ENCODE results near the gene AKR1D1.

DNA sequence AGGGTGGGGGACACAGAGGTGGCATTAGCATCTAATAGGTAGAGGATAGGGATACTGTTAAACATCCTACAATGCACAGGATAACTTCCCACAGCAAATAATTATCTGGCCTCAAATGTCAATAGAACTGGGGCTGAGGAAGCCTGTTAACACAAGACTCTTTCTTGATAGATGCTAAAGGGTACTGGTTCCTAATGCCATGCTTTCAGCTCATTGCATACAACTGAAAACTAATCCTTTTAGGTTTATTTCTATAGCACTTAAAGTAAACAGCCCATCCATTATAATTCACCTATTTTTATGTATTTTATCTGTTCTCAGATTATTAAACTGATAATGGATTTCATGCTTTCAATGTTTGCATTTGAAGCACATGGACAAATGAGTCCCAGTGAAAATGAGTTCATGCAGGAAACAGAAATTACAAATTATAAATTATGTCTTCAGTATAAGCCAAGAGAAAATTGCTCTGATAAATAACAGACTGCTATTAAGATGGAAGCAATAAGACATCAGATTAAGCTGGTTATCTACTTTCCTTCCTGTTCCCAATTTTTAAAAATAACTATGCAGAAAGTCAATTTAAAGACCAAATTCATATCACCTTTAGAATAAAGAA is 66.4 kb downstream of the AKR1D1 start:
- TF ChIP-seq, protein P1, sequence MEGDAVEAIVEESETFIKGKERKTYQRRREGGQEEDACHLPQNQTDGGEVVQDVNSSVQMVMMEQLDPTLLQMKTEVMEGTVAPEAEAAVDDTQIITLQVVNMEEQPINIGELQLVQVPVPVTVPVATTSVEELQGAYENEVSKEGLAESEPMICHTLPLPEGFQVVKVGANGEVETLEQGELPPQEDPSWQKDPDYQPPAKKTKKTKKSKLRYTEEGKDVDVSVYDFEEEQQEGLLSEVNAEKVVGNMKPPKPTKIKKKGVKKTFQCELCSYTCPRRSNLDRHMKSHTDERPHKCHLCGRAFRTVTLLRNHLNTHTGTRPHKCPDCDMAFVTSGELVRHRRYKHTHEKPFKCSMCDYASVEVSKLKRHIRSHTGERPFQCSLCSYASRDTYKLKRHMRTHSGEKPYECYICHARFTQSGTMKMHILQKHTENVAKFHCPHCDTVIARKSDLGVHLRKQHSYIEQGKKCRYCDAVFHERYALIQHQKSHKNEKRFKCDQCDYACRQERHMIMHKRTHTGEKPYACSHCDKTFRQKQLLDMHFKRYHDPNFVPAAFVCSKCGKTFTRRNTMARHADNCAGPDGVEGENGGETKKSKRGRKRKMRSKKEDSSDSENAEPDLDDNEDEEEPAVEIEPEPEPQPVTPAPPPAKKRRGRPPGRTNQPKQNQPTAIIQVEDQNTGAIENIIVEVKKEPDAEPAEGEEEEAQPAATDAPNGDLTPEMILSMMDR (conservative IDR thresholded peaks at IDR 0.05) = no peak
- TF ChIP-seq EZH2 (IDR thresholded peaks at IDR 0.05; ENCODE audit: low read depth) = no peak

All from PC-9 (cell line).